Endothelial cell of umbilical vein (primary cell): ENCODE measurements around the gene MAST4. TPM values are rescaled to one million over a fixed set of nuclear protein-coding genes. Genes with fewer than 3 reads are reported as not detected.

ENCODE experiments used
- BruUV-seq: library from RNA; stranded (reverse); fragments of 400-500 nt; replicated peaks from 2 replicates; lab custom pipeline; 2021; lab: Mats Ljungman, UMichigan
- CTCF ChIA-PET: fragments of 300-600, 350-600 bp; sonication (Branson Sonifier 250); formaldehyde crosslinking; loops from one replicate; lab custom pipeline; 2021; ENCODE audit warnings: antibody characterized with exemption, inconsistent platforms; lab: Charles Lee
- POLR2A ChIA-PET: fragments of 300-600, 350-600 bp; sonication (Branson Sonifier 250); formaldehyde crosslinking; loops from one replicate; lab custom pipeline; 2021; ENCODE audit warnings: antibody characterized with exemption, inconsistent platforms; lab: Charles Lee
- DNase-seq: peaks from one replicate; pipeline ENCODE4 v3.0.0-alpha.2; 2011; ENCODE audit warnings: low read depth, low spot score
- FAIRE-seq: peaks from 2 replicates; lab custom pipeline; 2011; peaks lifted over from hg19 to GRCh38; lab: Jason Lieb, UNC
- H2AFZ ChIP-seq: 2 replicates; pipeline ENCODE4 v1.6.0; 2012; ENCODE audit warnings: low read depth, low read length, control low read depth, inconsistent platforms
- H3K27ac ChIP-seq: 2 replicates; pipeline ENCODE4 v1.5.1; 2011; ENCODE audit warnings: low read depth, mild to moderate bottlenecking, control low read depth, low read length, moderate library complexity; ENCODE audit not compliant: insufficient read depth
- H3K27me3 ChIP-seq, 2 experiments: 2 replicates each; pipeline versions ENCODE4 v1.6.0 to v1.6.1; 2011; ENCODE audit warnings: low read length in 2 of 2, mixed read lengths in 1 of 2; ENCODE audit not compliant: control insufficient read depth in 2 of 2, insufficient read depth in 2 of 2
- H3K36me3 ChIP-seq, 2 experiments: 2 replicates in 1 of 2; 3 replicates in 1 of 2; pipeline ENCODE4 v1.5.1; 2011; ENCODE audit warnings: low read length in 2 of 2, mild to moderate bottlenecking in 1 of 2, moderate library complexity in 1 of 2; ENCODE audit not compliant: control insufficient read depth in 2 of 2, insufficient read depth in 2 of 2; ENCODE audit errors: extremely low read depth in 1 of 2
- H3K4me1 ChIP-seq: 3 replicates; pipeline ENCODE4 v1.5.1; 2011; ENCODE audit warnings: mild to moderate bottlenecking, low read length; ENCODE audit not compliant: control insufficient read depth, insufficient read depth; ENCODE audit errors: extremely low read depth
- H3K4me2 ChIP-seq: 2 replicates; pipeline ENCODE4 v1.6.1; 2011; ENCODE audit warnings: low read length, control low read depth, mixed read lengths; ENCODE audit not compliant: insufficient read depth
- H3K4me3 ChIP-seq, 3 experiments: fragments of 200-600 bp in 1 of 3; sonication (generic), shearing (Covaris generic) in 1 of 3; replicated peaks in 1 of 3; 2 replicates each; pipeline ENCODE4 v1.5.1; 2011 to 2016; ENCODE audit warnings: control low read depth in 3 of 3, low read length in 3 of 3, mild to moderate bottlenecking in 2 of 3, inconsistent platforms in 1 of 3, low read depth in 1 of 3, moderate library complexity in 1 of 3; ENCODE audit not compliant: insufficient read depth in 1 of 3
- H3K79me2 ChIP-seq: 2 replicates; pipeline ENCODE4 v1.6.0; 2012; ENCODE audit warnings: low read length, inconsistent platforms; ENCODE audit not compliant: control insufficient read depth, insufficient read depth
- H3K9ac ChIP-seq: replicated peaks from 2 replicates; pipeline ENCODE3; 2011; ENCODE audit warnings: low read length, control low read depth; ENCODE audit not compliant: insufficient read depth; ENCODE audit errors: extremely low read depth
- H3K9me1 ChIP-seq: replicated peaks from 3 replicates; pipeline ENCODE4 v1.6.0; 2011; ENCODE audit warnings: mild to moderate bottlenecking, low read length; ENCODE audit not compliant: control insufficient read depth, insufficient read depth; ENCODE audit errors: extremely low read depth
- H3K9me3 ChIP-seq: replicated peaks from 2 replicates; pipeline ENCODE4 v1.5.1; 2012; ENCODE audit warnings: low read length, inconsistent platforms; ENCODE audit not compliant: control insufficient read depth, insufficient read depth
- H4K20me1 ChIP-seq: replicated peaks from 2 replicates; pipeline ENCODE3; 2011; ENCODE audit warnings: mild to moderate bottlenecking, low read length; ENCODE audit not compliant: control insufficient read depth, insufficient read depth; ENCODE audit errors: extremely low read depth
- CTCF ChIP-seq, 2 donors: IDR thresholded peaks; 1 replicate in 1 of 2; 2 replicates in 1 of 2; pipeline ENCODE4 v1.5.1; 2011; ENCODE audit warnings: low read length in 2 of 2, mild to moderate bottlenecking in 2 of 2, moderate library complexity in 2 of 2, control low read depth in 1 of 2, inconsistent platforms in 1 of 2, low read depth in 1 of 2; ENCODE audit not compliant: insufficient read depth in 1 of 2; ENCODE audit errors: extremely low read depth in 1 of 2
- EZH2 ChIP-seq: IDR thresholded peaks from 2 replicates; pipeline ENCODE4 v1.6.1; 2012; ENCODE audit warnings: borderline replicate concordance, low read depth, mild to moderate bottlenecking, moderate library complexity, low read length, inconsistent platforms; ENCODE audit not compliant: severe bottlenecking
- FOS ChIP-seq: IDR thresholded peaks from 2 replicates; pipeline ENCODE4 v1.6.1; 2011; ENCODE audit warnings: mild to moderate bottlenecking, low read length, moderate library complexity, borderline replicate concordance; ENCODE audit not compliant: insufficient read depth
- GATA2 ChIP-seq: IDR thresholded peaks from 2 replicates; pipeline ENCODE4 v1.7.0; 2011; ENCODE audit warnings: low read depth, mild to moderate bottlenecking, moderate library complexity, mixed read lengths, low read length; ENCODE audit not compliant: insufficient read length, insufficient read depth
- JUN ChIP-seq: IDR thresholded peaks from 2 replicates; pipeline ENCODE4 v1.6.1; 2011; ENCODE audit warnings: borderline replicate concordance, low read depth; ENCODE audit not compliant: insufficient read length, insufficient read depth
- MAX ChIP-seq: IDR thresholded peaks from 2 replicates; pipeline ENCODE4 v1.6.1; 2011; ENCODE audit not compliant: insufficient read depth, insufficient read length
- MYC ChIP-seq: IDR thresholded peaks from one replicate; pipeline ENCODE4 v1.6.1; 2011; ENCODE audit warnings: mild to moderate bottlenecking, low read depth, low read length
- POLR2A ChIP-seq: IDR thresholded peaks from 2 replicates; pipeline ENCODE4 v1.6.1; 2012; ENCODE audit warnings: low read depth, mild to moderate bottlenecking, control low read depth, low read length
- POLR2AphosphoS5 ChIP-seq: IDR thresholded peaks from 2 replicates; pipeline ENCODE4 v1.6.1; 2012; ENCODE audit warnings: low read depth, mild to moderate bottlenecking, control low read depth, low read length, moderate library complexity; ENCODE audit not compliant: insufficient read depth
- dilution Hi-C: fragments of 300-500 bp; cut with MboI; formaldehyde crosslinking; loops from one replicate; pipeline ENCODE4 v1.15.0; 2019; ENCODE audit warnings: low sequenced_read_pairs; ENCODE audit not compliant: extremely low pct_ligation_motif_present
- intact Hi-C: fragments of 100-400 bp; cut with micrococcal nuclease; formaldehyde crosslinking; loops from one replicate; pipeline ENCODE4 v1.10.0; 2022
- polyA plus RNA-seq, 4 experiments: library from polyadenylated mRNA; depleted of rRNA in 3 of 4; stranded (reverse) in 3 of 4; unstranded in 1 of 4; fragments of >200 nt; gene quantifications; 2 replicates each; pipeline versions ENCODE4 v1.2.1 to v1.2.3, GENCODE V29; 2011 to 2012; ENCODE audit warnings: missing spikeins in 1 of 4
- total RNA-seq: library from RNA; stranded (reverse); gene quantifications from 2 replicates; pipeline ENCODE4 v1.2.3, GENCODE V29; 2021

MAST4 gene
- total and polyA plus RNA-seq, 2 donors (not counting 3 experiments of a cell fraction or from before 2014, with no cell fraction given) = 40.2 to 116 TPM

GRCh38 chr5:66617991-66618768, 22.0 kb downstream of the MAST4 start:
- DNase-seq = no peak
- FAIRE-seq = no peak
- TF ChIP-seq MYC (no peak), GATA2 (no peak), MAX (no peak), POLR2AphosphoS5 (no peak), JUN (no peak), EZH2 (no peak), POLR2A (no peak), FOS (no peak), CTCF (IDR thresholded peaks at IDR 0.05; ENCODE audit: extremely low read depth in 1 of 2, insufficient read depth in 1 of 2, low read depth in 1 of 2, low read length in 2 of 2) (no peak)
- intact Hi-C loops = no loop called here
- no peaks in the 10 kb centered on the region for H3K79me2 ChIP-seq
- H3K4me3 ChIP-seq = no peak overlapping the region
- no peak overlapping the region for H2AFZ ChIP-seq
- H3K36me3 ChIP-seq = no peaks in the 10 kb centered on the region
- BruUV-seq = no TSS peak
- no peaks in the 10 kb centered on the region for H3K4me1 ChIP-seq
- dilution Hi-C loops = no loop called here
- no peaks in the 10 kb centered on the region for H3K9me3 ChIP-seq
- H3K27me3 ChIP-seq = peaks cover 2 to 5% of the 10 kb centered on the region in 2 experiments
- H4K20me1 ChIP-seq = no peaks in the 10 kb centered on the region
- no peak overlapping the region for H3K4me2 ChIP-seq
- H3K27ac ChIP-seq = no peak overlapping the region
- H3K9me1 ChIP-seq = no peaks in the 10 kb centered on the region
- no peak overlapping the region for H3K9ac ChIP-seq
- POLR2A ChIA-PET = no interaction called here
- CTCF ChIA-PET = no interaction called here
